MM.1S (cell line): ENCODE data around the gene EXOC3L4.

Experiments
- DNase-seq: peaks from one replicate; pipeline ENCODE4 v3.0.0-alpha.2; 2015
- H2AFZ ChIP-seq: fragments of 300-600 bp; sonication (generic); 2 replicates; pipeline ENCODE4 v1.6.0; 2016; ENCODE audit warnings: antibody characterized with exemption, low read length
- H3F3A ChIP-seq: fragments of 300-600 bp; sonication (generic); 2 replicates; pipeline ENCODE4 v1.6.1; 2016; ENCODE audit warnings: mild to moderate bottlenecking, antibody characterized with exemption, low read length, moderate library complexity, mixed read lengths; ENCODE audit not compliant: insufficient read depth
- H3K27ac ChIP-seq: fragments of 300-600 bp; sonication (generic); 2 replicates; pipeline ENCODE4 v1.5.1; 2016; ENCODE audit warnings: mild to moderate bottlenecking, low read length
- H3K27me3 ChIP-seq: fragments of 300-600 bp; sonication (generic); replicated peaks from 2 replicates; pipeline ENCODE4 v1.6.0; 2016; ENCODE audit warnings: low read length; ENCODE audit not compliant: insufficient read depth
- H3K36me3 ChIP-seq: fragments of 300-600 bp; sonication (generic); replicated peaks from 2 replicates; pipeline ENCODE4 v1.6.1; 2016; ENCODE audit warnings: mild to moderate bottlenecking, low read length, mixed read lengths; ENCODE audit not compliant: insufficient read depth
- H3K4me1 ChIP-seq: fragments of 300-600 bp; sonication (generic); 2 replicates; pipeline ENCODE4 v1.6.1; 2016; ENCODE audit warnings: low read length, mixed read lengths
- H3K4me2 ChIP-seq: fragments of 300-600 bp; sonication (generic); 2 replicates; pipeline ENCODE4 v1.6.0; 2016; ENCODE audit warnings: low read depth, low read length
- H3K4me3 ChIP-seq: fragments of 300-600 bp; sonication (generic); 2 replicates; pipeline ENCODE4 v1.5.1; 2016; ENCODE audit warnings: low read length, mixed read lengths
- H3K79me2 ChIP-seq: fragments of 300-600 bp; sonication (generic); 2 replicates; pipeline ENCODE4 v1.6.1; 2016; ENCODE audit warnings: mixed run types, low read length, mixed read lengths
- H3K9ac ChIP-seq: fragments of 300-600 bp; sonication (generic); 2 replicates; pipeline ENCODE4 v1.6.1; 2016; ENCODE audit warnings: low read length, mixed read lengths
- H3K9me2 ChIP-seq: fragments of 300-600 bp; sonication (generic); replicated peaks from 2 replicates; pipeline ENCODE4 v1.6.1; 2016; ENCODE audit warnings: mild to moderate bottlenecking, low read length, mixed read lengths; ENCODE audit not compliant: insufficient read depth
- H3K9me3 ChIP-seq: fragments of 300-600 bp; sonication (generic); replicated peaks from 2 replicates; pipeline ENCODE4 v1.6.1; 2016; ENCODE audit warnings: mild to moderate bottlenecking, low read length, mixed read lengths; ENCODE audit not compliant: insufficient read depth
- H4K20me1 ChIP-seq: fragments of 300-600 bp; sonication (generic); 2 replicates; pipeline ENCODE4 v1.6.1; 2016; ENCODE audit warnings: mild to moderate bottlenecking, low read length, moderate library complexity, mixed read lengths; ENCODE audit not compliant: insufficient read depth
- EZH2 ChIP-seq: fragments of 300-600 bp; sonication (generic); optimal IDR thresholded peaks from 2 replicates; pipeline ENCODE3; 2017; ENCODE audit warnings: low read depth, mild to moderate bottlenecking, antibody characterized with exemption, low read length, mixed read lengths
- EZH2phosphoT487 ChIP-seq: fragments of 300-600 bp; sonication (generic); IDR thresholded peaks from 2 replicates; pipeline ENCODE4 v1.6.1; 2018; ENCODE audit warnings: antibody characterized with exemption, low read length
- TF ChIP-seq, protein P1 (sequence below): fragments of 300-600 bp; sonication (generic); IDR thresholded peaks from 2 replicates; pipeline ENCODE4 v1.5.1; 2016; ENCODE audit warnings: antibody characterized with exemption, low read length, mixed read lengths

EXOC3L4 gene

GRCh38 chr14:103107455-103107854 is 12.9 kb downstream of the EXOC3L4 start:
- no peaks in the 10 kb centered on the region for H3K79me2 ChIP-seq
- H3F3A ChIP-seq: no peaks in the 10 kb centered on the region
- no peak overlapping the region for H3K4me3 ChIP-seq
- TF ChIP-seq, protein P1, sequence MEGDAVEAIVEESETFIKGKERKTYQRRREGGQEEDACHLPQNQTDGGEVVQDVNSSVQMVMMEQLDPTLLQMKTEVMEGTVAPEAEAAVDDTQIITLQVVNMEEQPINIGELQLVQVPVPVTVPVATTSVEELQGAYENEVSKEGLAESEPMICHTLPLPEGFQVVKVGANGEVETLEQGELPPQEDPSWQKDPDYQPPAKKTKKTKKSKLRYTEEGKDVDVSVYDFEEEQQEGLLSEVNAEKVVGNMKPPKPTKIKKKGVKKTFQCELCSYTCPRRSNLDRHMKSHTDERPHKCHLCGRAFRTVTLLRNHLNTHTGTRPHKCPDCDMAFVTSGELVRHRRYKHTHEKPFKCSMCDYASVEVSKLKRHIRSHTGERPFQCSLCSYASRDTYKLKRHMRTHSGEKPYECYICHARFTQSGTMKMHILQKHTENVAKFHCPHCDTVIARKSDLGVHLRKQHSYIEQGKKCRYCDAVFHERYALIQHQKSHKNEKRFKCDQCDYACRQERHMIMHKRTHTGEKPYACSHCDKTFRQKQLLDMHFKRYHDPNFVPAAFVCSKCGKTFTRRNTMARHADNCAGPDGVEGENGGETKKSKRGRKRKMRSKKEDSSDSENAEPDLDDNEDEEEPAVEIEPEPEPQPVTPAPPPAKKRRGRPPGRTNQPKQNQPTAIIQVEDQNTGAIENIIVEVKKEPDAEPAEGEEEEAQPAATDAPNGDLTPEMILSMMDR: no peak
- no peak for TF ChIP-seq EZH2
- TF ChIP-seq EZH2phosphoT487: no peak
- no peak overlapping the region for H3K4me2 ChIP-seq
- no peak overlapping the region for H2AFZ ChIP-seq
- H3K36me3 ChIP-seq: no peaks in the 10 kb centered on the region
- H3K9ac ChIP-seq: no peak overlapping the region
- H4K20me1 ChIP-seq: no peaks in the 10 kb centered on the region
- H3K9me3 ChIP-seq: no peaks in the 10 kb centered on the region
- peaks cover 6% of the 10 kb centered on the region for H3K4me1 ChIP-seq
- no peak overlapping the region for H3K27ac ChIP-seq
- H3K27me3 ChIP-seq: peaks cover 8% of the 10 kb centered on the region; the same call in 1 of the 2 replicates
- H3K9me2 ChIP-seq: no peaks in the 10 kb centered on the region
- DNase-seq: no peak

GRCh38 chr14:103107941-103108748 is 13.6 kb downstream of the EXOC3L4 start:
- H3K4me1 ChIP-seq: peaks cover 6% of the 10 kb centered on the region

DNA sequence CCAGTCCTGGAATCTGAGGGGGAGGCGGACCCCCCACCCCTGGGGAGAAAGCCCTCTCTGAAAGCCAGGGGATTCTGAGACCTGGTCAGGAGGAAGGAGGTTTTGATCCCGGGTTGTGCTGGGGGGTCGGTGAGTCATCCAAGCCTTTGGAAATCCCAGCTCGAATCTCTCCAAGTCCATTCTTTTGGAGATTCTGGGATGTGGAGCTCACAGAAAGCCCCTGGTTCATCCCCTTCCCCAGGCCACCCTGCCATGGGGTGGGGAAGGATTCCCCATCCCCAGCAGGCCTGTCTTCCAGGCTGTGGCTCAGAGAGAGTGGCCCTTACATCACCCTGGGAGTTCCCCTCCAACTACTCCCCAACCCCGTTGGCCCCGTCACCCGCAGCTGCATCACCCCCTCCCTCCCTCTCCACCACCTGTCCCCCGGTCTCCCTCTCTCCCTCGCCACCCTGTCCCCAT is 14.3 kb downstream of the EXOC3L4 start:
- Histone ChIP-seq H3K4me2 (no peak overlapping the region), H2AFZ (no peak overlapping the region), H3K36me3 (no peaks in the 10 kb centered on the region), H3K4me3 (no peak overlapping the region), H4K20me1 (no peaks in the 10 kb centered on the region), H3K27ac (no peak overlapping the region), H3K4me1 (peaks cover 6% of the 10 kb centered on the region), H3K79me2 (no peaks in the 10 kb centered on the region), H3K9ac (no peak overlapping the region), H3K9me3 (no peaks in the 10 kb centered on the region), H3K9me2 (no peaks in the 10 kb centered on the region), H3F3A (no peaks in the 10 kb centered on the region), H3K27me3 (peaks cover 8% of the 10 kb centered on the region; the same call in 1 of the 2 replicates)
- DNase-seq: no peak
- no peak for TF ChIP-seq EZH2phosphoT487
- no peak for TF ChIP-seq EZH2
- TF ChIP-seq, protein P1: no peak

More at GRCh38 chr14:103107941-103108748, 13.6 kb downstream of the EXOC3L4 start:
- H3K27ac ChIP-seq: no peak overlapping the region
- H3K4me2 ChIP-seq: no peak overlapping the region
- H3K4me3 ChIP-seq: no peak overlapping the region
- H3K36me3 ChIP-seq: no peaks in the 10 kb centered on the region
- no peaks in the 10 kb centered on the region for H3K9me2 ChIP-seq
- DNase-seq: no peak
- H4K20me1 ChIP-seq: no peaks in the 10 kb centered on the region
- no peak overlapping the region for H2AFZ ChIP-seq
- H3K27me3 ChIP-seq: peaks cover 8% of the 10 kb centered on the region; the same call in 1 of the 2 replicates
- no peaks in the 10 kb centered on the region for H3K9me3 ChIP-seq
- TF ChIP-seq EZH2 (no peak), EZH2phosphoT487 (no peak)
- TF ChIP-seq, protein P1: no peak
- H3K79me2 ChIP-seq: no peaks in the 10 kb centered on the region
- no peaks in the 10 kb centered on the region for H3F3A ChIP-seq
- no peak overlapping the region for H3K9ac ChIP-seq
